OCI-LY1 (cell line): ENCODE measurements around the gene OR2V1.

Experiments used
- EZH2 ChIP-seq: fragments of 200-600 bp; sonication (generic), shearing (Covaris generic); IDR thresholded peaks from 2 replicates; pipeline ENCODE4 v1.8.0; 2017; ENCODE audit warnings: borderline replicate concordance, mixed run types, mild to moderate bottlenecking, antibody characterized with exemption, low read length, moderate library complexity, mixed read lengths
- TF ChIP-seq, protein P1 (sequence below): fragments of 200-600 bp; sonication (generic), shearing (Covaris generic); IDR thresholded peaks from 2 replicates; pipeline ENCODE4 v1.5.1; 2017; ENCODE audit warnings: mild to moderate bottlenecking, antibody characterized with exemption, low read length, moderate library complexity, mixed read lengths

DNA sequence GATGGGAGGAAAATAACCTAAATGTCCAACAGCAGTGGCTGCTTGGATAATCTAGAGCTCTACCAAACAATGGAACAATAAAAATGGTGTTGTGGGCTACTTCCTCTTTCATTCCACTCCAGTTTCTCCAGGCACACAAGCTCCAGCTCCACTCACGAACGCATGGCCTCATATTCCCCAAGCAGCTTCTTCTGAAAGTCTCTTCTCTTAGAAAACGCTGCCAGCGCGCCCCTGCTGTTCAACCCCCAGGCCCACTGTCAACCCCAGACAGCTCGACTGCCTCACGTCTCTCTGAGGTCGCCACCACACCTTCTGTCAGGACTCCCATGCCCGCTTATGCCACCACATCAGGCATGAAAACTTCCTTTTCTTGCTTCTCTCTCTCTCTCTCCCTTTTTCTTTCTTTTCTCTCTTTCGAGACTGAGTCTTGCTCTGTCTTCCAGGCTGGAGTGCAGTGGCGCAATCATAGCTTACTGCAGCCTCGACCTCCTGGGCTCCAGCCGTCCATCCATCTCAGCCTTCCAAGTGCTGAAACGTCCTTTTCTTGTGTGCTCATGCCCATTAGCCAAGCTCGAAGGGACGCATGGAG, 32.6 kb upstream of the OR2V1 start:
- TF ChIP-seq, protein P1, sequence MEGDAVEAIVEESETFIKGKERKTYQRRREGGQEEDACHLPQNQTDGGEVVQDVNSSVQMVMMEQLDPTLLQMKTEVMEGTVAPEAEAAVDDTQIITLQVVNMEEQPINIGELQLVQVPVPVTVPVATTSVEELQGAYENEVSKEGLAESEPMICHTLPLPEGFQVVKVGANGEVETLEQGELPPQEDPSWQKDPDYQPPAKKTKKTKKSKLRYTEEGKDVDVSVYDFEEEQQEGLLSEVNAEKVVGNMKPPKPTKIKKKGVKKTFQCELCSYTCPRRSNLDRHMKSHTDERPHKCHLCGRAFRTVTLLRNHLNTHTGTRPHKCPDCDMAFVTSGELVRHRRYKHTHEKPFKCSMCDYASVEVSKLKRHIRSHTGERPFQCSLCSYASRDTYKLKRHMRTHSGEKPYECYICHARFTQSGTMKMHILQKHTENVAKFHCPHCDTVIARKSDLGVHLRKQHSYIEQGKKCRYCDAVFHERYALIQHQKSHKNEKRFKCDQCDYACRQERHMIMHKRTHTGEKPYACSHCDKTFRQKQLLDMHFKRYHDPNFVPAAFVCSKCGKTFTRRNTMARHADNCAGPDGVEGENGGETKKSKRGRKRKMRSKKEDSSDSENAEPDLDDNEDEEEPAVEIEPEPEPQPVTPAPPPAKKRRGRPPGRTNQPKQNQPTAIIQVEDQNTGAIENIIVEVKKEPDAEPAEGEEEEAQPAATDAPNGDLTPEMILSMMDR = peak; percentile 34; the same call in 1 of the 2 replicates
- TF ChIP-seq EZH2 = no peak
